Cardiac fibroblast (primary cell): ENCODE measurements around the gene DCTN1.

Experiments used
- DNase-seq, 2 donors: peaks; one replicate each; pipeline versions ENCODE4 v3.0.0 to v3.0.0-alpha.2; 2010; ENCODE audit warnings: low read depth in 2 of 2
- H3K4me3 ChIP-seq, 2 donors: replicated peaks in 1 of 2; 1 replicate in 1 of 2; 2 replicates in 1 of 2; pipeline ENCODE4 v1.5.1; 2011; ENCODE audit warnings: low read depth in 2 of 2, low read length in 2 of 2, mild to moderate bottlenecking in 2 of 2, moderate library complexity in 1 of 2
- CTCF ChIP-seq: IDR thresholded peaks from one replicate; pipeline ENCODE4 v1.5.1; 2011; ENCODE audit warnings: low read depth, mild to moderate bottlenecking, low read length, inconsistent platforms

The DCTN1 gene

GRCh38 chr2:74384051-74384450 is 3.9 kb upstream of the DCTN1 start:
- no peak overlapping the region for H3K4me3 ChIP-seq
- no peak for TF ChIP-seq CTCF
- peak; percentile 43 to 65 for DNase-seq

DNA sequence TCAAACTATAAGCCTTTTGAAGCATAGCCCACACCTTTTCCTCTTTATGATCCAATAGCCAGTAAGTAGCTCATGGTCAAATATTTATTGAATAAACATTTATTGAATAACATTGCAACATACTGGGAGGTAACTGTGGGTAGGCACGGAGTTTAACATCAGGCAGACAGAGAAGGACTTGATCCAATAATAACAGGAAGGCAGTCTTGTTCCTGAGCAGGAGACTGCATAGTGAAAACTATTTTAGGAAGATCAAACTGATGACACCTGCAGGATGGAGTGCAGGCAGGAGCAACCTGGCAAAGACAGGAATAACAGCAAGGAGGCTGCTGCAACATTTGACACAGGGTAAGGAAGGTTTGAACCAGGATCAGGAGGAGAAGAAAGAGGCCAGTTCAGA is 3.1 kb upstream of the DCTN1 start:
- peak; percentile 49 to 83 for DNase-seq

GRCh38 chr2:74381751-74382150 is 1.6 kb upstream of the DCTN1 start:
- no peak overlapping the region for H3K4me3 ChIP-seq
- no peak for DNase-seq
- TF ChIP-seq CTCF, result no peak

More for the DNA sequence above, 3.1 kb upstream of the DCTN1 start:
- TF ChIP-seq CTCF, result no peak
- H3K4me3 ChIP-seq, result no peak overlapping the region

- H3K4me3 ChIP-seq, result no peak overlapping the region
- no peak for TF ChIP-seq CTCF
- no peak for DNase-seq
These were observed 2.1 kb downstream of the DCTN1 start for GRCh38 chr2:74378007-74378406.

DNA sequence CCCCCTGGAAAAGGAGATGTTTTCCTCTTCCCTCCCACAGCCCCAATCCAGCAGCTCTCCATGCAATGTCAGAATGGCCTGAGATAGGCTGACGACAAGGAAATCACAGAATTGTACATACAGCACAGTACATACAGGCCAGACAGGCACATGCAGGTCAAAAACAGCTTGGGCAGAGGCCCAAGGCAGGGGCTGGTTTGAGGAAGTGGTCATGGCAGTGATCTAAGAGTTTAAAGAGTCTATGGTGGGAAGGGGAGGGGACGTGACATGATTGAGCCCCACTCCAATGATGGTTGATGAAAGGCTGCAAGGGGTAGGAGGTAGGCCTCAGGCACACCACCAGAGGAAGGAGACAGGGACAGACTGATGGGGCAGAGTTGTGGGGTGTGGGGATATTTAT is 4.3 kb downstream of the DCTN1 start:
- H3K4me3 ChIP-seq, result no peak overlapping the region
- DNase-seq, result no peak
- no peak for TF ChIP-seq CTCF

DNA sequence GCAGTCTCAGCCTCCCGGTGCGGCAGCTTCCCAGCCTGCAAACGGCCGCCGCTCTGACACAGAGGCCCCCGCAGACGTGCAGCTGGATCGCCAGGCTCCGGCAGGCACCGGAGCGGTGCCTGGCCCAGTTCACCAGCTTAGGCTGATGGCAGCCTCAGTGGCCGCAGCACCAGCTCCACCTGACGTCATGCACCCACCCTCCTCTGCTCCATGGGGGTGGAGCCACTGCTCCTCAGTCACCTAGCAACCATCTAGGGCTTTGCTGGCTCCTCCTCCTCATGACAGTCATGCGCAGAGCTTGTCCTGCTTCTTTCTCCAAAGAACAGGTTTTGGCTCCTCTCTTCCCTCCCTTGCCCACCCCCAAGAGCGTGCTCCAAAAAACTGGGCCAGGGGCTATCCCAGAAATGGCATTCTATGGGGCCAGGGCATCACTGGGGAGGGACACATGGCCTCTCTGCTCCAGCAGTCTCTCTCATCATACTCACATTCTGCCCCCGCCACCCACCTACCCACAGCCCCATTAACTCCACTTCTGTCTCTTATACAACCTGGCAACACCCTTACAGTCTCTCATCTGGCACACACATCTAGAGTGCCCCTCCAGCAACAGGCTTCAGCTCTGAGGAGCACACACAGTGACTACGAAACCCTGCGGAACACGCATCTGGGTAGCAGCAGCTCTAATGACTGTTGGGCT is 5.5 kb downstream of the DCTN1 start:
- DNase-seq, result peak; percentile 75 to 84
- no peak for TF ChIP-seq CTCF
- H3K4me3 ChIP-seq, result peak overlapping the region; percentile 3 to 46

GRCh38 chr2:74373985-74374384 is 6.1 kb downstream of the DCTN1 start:
- DNase-seq, result no peak
- TF ChIP-seq CTCF, result no peak
- peak overlapping the region; percentile 3 to 46 for H3K4me3 ChIP-seq
